CD14-positive monocyte (primary cell): ENCODE measurements around the gene LHFPL3. TPM values are rescaled to one million over a fixed set of nuclear protein-coding genes. Genes with fewer than 3 reads are reported as not detected.

ENCODE experiments used
- DNase-seq, 3 donors: peaks; one replicate each; pipeline ENCODE4 v3.0.0-alpha.2; 2011 to 2022
- H2AFZ ChIP-seq: 2 replicates; pipeline ENCODE4 v1.6.0; 2012; ENCODE audit warnings: mild to moderate bottlenecking, low read depth, low read length, inconsistent platforms; ENCODE audit not compliant: insufficient read depth, poor library complexity, severe bottlenecking
- H3K27ac ChIP-seq, 2 donors: 1 replicate in 1 of 2; 2 replicates in 1 of 2; pipeline ENCODE4 v1.5.1; 2012 to 2013; ENCODE audit warnings: low read length in 2 of 2, control low read depth in 1 of 2, inconsistent platforms in 1 of 2, low read depth in 1 of 2, mild to moderate bottlenecking in 1 of 2
- H3K27me3 ChIP-seq, 2 donors: one replicate each; pipeline versions ENCODE4 v1.6.0 to v1.6.1; 2011 to 2013; ENCODE audit warnings: low read length in 2 of 2; ENCODE audit not compliant: control insufficient read depth in 2 of 2, insufficient read depth in 2 of 2
- H3K36me3 ChIP-seq, 2 donors: replicated peaks in 1 of 2; 1 replicate in 1 of 2; 2 replicates in 1 of 2; pipeline versions ENCODE4 v1.5.1 to v1.6.1; 2012 to 2013; ENCODE audit warnings: low read length in 2 of 2, control low read depth in 1 of 2, inconsistent platforms in 1 of 2, mild to moderate bottlenecking in 1 of 2; ENCODE audit not compliant: insufficient read depth in 2 of 2, control insufficient read depth in 1 of 2
- H3K4me1 ChIP-seq, 2 donors: 1 replicate in 1 of 2; 2 replicates in 1 of 2; pipeline versions ENCODE4 v1.5.1 to v1.6.1; 2012 to 2013; ENCODE audit warnings: low read length in 2 of 2, control low read depth in 1 of 2, inconsistent platforms in 1 of 2, mild to moderate bottlenecking in 1 of 2, moderate library complexity in 1 of 2; ENCODE audit not compliant: insufficient read depth in 2 of 2, control insufficient read depth in 1 of 2
- H3K4me2 ChIP-seq: replicated peaks from 2 replicates; pipeline ENCODE3; 2012; ENCODE audit warnings: low read length, moderate library complexity, mild to moderate bottlenecking; ENCODE audit not compliant: poor library complexity, severe bottlenecking; ENCODE audit errors: extremely low read depth
- H3K4me3 ChIP-seq, 3 experiments: fragments of 200-600 bp in 1 of 3; sonication (generic) in 1 of 3; replicated peaks in 1 of 3; 1 replicate in 2 of 3; 2 replicates in 1 of 3; pipeline ENCODE4 v1.5.1; 2011 to 2013; ENCODE audit warnings: low read length in 3 of 3, mild to moderate bottlenecking in 3 of 3, control low read depth in 2 of 3, low read depth in 2 of 3, inconsistent platforms in 1 of 3, moderate library complexity in 1 of 3
- H3K79me2 ChIP-seq: 2 replicates; pipeline ENCODE4 v1.6.0; 2012; ENCODE audit warnings: mild to moderate bottlenecking, control low read depth, inconsistent platforms, low read length, moderate library complexity; ENCODE audit not compliant: insufficient read depth
- H3K9ac ChIP-seq: 2 replicates; pipeline ENCODE4 v1.6.0; 2017; ENCODE audit warnings: low read length, mild to moderate bottlenecking; ENCODE audit not compliant: insufficient read depth, poor library complexity, severe bottlenecking
- H3K9me3 ChIP-seq, 2 donors: replicated peaks in 1 of 2; 1 replicate in 1 of 2; 2 replicates in 1 of 2; pipeline versions ENCODE4 v1.5.1 to v1.6.1; 2012 to 2013; ENCODE audit warnings: low read length in 2 of 2, control low read depth in 1 of 2; ENCODE audit not compliant: control insufficient read depth in 1 of 2, insufficient read depth in 1 of 2
- H4K20me1 ChIP-seq: 2 replicates; pipeline ENCODE4 v1.6.0; 2012; ENCODE audit warnings: mild to moderate bottlenecking, low read length, control low read depth, moderate library complexity; ENCODE audit not compliant: insufficient read depth
- H3K27ac Mint-ChIP-seq, 7 donors: one replicate each; pipeline ENCODE4 v1.8.0; 2020; ENCODE audit warnings: mild to moderate bottlenecking in 7 of 7, mixed read lengths in 7 of 7, moderate library complexity in 6 of 7, inconsistent platforms in 2 of 7
- H3K27me3 Mint-ChIP-seq, 3 donors: one replicate each; pipeline ENCODE4 v1.8.0; 2021 to 2022; ENCODE audit warnings: low read depth in 3 of 3, mild to moderate bottlenecking in 3 of 3, mixed read lengths in 3 of 3, moderate library complexity in 3 of 3, inconsistent platforms in 1 of 3
- H3K36me3 Mint-ChIP-seq, 2 donors: one replicate each; pipeline ENCODE4 v1.8.0; 2020; ENCODE audit warnings: mixed read lengths in 2 of 2, inconsistent platforms in 1 of 2, mild to moderate bottlenecking in 1 of 2
- H3K4me1 Mint-ChIP-seq: one replicate; pipeline ENCODE4 v1.8.0; 2020; ENCODE audit warnings: mild to moderate bottlenecking, mixed read lengths
- H3K4me3 Mint-ChIP-seq, 2 donors: one replicate each; pipeline ENCODE4 v1.8.0; 2020; ENCODE audit warnings: mild to moderate bottlenecking in 2 of 2, mixed read lengths in 2 of 2, moderate library complexity in 1 of 2
- H3K9me3 Mint-ChIP-seq, 7 donors: one replicate each; pipeline ENCODE4 v1.8.0; 2020 to 2022; ENCODE audit warnings: mixed read lengths in 7 of 7, mild to moderate bottlenecking in 6 of 7, moderate library complexity in 6 of 7, inconsistent platforms in 2 of 7
- WGBS: methylation state at CpG from one replicate; pipeline ENCODE4 v1.1.5; 2013; ENCODE audit warnings: missing lambda C conversion rate; ENCODE audit not compliant: insufficient coverage; 5-methylcytosine and 5-hydroxymethylcytosine counted together
- intact Hi-C, 2 donors: fragments of 100-400 bp; cut with micrococcal nuclease; formaldehyde crosslinking; loops; one replicate each; pipeline versions ENCODE4 v1.15.0 to v1.15.1; 2023
- polyA plus RNA-seq, 3 donors: library from polyadenylated mRNA; depleted of rRNA in 1 of 3; unstranded in 2 of 3; stranded (reverse) in 1 of 3; fragments of 300-500 nt in 2 of 3; fragments of >200 nt in 1 of 3; fragmentation: Illumina TruSeq in 2 of 3; gene quantifications; 1 replicate in 2 of 3; 2 replicates in 1 of 3; pipeline ENCODE4 v1.2.3, GENCODE V29; 2012 to 2021
- TF ChIP-seq, protein P1 (sequence below): fragments of 200-600 bp; IDR thresholded peaks from one replicate; pipeline ENCODE4 v1.8.0; 2022; ENCODE audit warnings: antibody characterized with exemption, mild to moderate bottlenecking

The LHFPL3 gene
- polyA plus RNA-seq, 3 donors = not detected

DNA sequence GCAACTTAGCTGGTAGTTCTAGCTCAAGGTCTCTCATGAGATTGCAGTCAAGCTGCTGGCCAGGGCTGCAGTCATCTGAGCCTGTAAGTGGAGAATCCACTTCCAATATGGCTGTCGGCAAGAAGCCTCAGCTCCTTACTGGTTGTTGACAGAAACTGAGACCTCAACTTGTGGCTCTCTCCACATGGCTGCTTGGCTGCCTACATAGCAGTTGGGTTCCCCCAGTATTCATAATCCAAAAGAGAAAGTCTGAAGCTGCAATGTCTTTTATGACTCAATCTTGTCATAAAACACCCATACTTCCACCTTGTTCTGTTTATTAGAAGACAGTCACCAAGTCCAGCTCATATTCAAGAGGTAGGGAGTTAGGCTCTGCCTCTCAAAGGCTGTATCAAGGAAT, 350.7 kb downstream of the LHFPL3 start:
- TF ChIP-seq, protein P1, sequence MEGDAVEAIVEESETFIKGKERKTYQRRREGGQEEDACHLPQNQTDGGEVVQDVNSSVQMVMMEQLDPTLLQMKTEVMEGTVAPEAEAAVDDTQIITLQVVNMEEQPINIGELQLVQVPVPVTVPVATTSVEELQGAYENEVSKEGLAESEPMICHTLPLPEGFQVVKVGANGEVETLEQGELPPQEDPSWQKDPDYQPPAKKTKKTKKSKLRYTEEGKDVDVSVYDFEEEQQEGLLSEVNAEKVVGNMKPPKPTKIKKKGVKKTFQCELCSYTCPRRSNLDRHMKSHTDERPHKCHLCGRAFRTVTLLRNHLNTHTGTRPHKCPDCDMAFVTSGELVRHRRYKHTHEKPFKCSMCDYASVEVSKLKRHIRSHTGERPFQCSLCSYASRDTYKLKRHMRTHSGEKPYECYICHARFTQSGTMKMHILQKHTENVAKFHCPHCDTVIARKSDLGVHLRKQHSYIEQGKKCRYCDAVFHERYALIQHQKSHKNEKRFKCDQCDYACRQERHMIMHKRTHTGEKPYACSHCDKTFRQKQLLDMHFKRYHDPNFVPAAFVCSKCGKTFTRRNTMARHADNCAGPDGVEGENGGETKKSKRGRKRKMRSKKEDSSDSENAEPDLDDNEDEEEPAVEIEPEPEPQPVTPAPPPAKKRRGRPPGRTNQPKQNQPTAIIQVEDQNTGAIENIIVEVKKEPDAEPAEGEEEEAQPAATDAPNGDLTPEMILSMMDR = no peak
- no peak overlapping the region for H3K4me3 ChIP-seq
- H3K9ac ChIP-seq = no peak overlapping the region
- intact Hi-C loops = no loop called here
- no peaks in the 10 kb centered on the region for H3K27me3 ChIP-seq
- H3K4me1 Mint-ChIP-seq = no peaks in the 10 kb centered on the region
- no peaks in the 10 kb centered on the region for H3K36me3 Mint-ChIP-seq
- no peak overlapping the region for H3K27ac Mint-ChIP-seq
- no peaks in the 10 kb centered on the region for H4K20me1 ChIP-seq
- H3K27ac ChIP-seq = no peak overlapping the region
- H3K4me2 ChIP-seq = no peak overlapping the region
- no peak for DNase-seq
- H3K79me2 ChIP-seq = no peaks in the 10 kb centered on the region
- peaks cover 0 to 3% (median 0%) of the 10 kb centered on the region in 7 donors for H3K9me3 Mint-ChIP-seq
- no peaks in the 10 kb centered on the region for H3K36me3 ChIP-seq
- no peak overlapping the region for H3K4me3 Mint-ChIP-seq
- WGBS = 100% methylated on average over 1 of the region's 1 CpG
- H3K27me3 Mint-ChIP-seq = peaks cover 3 to 8% (median 4%) of the 10 kb centered on the region in 3 donors
- no peak overlapping the region for H2AFZ ChIP-seq
- no peaks in the 10 kb centered on the region for H3K4me1 ChIP-seq
- H3K9me3 ChIP-seq = no peaks in the 10 kb centered on the region

DNA sequence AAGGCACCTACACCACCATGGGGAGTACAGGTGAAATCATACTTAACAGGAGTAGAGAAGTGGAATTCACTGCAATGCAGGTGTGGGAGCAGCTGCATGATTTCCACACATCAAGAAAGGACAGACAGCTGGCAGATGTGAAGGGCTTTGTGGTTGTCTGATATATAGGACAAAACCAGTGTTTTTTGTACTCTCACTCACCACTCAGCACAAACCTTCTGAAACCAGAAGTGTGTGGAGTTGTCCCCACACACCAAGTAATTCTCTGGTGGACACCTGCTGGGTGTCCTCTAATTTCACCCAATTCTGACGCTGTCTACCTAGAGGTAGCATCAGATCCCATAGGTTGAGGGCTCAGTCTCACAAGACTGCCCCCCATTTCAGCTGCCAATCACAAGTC, 357.9 kb downstream of the LHFPL3 start:
- Mint-ChIP-seq H3K27ac (no peak overlapping the region), H3K36me3 (no peaks in the 10 kb centered on the region), H3K4me1 (no peaks in the 10 kb centered on the region), H3K9me3 (peaks cover 0 to 2% (median 0%) of the 10 kb centered on the region in 7 donors), H3K4me3 (no peak overlapping the region), H3K27me3 (peaks cover 1 to 3% (median 2%) of the 10 kb centered on the region in 3 donors)
- WGBS = 100% methylated on average over 1 of the region's 1 CpG
- H3K4me1 ChIP-seq = no peaks in the 10 kb centered on the region
- no peaks in the 10 kb centered on the region for H3K27me3 ChIP-seq
- H4K20me1 ChIP-seq = no peaks in the 10 kb centered on the region
- H3K9ac ChIP-seq = no peak overlapping the region
- H3K79me2 ChIP-seq = no peaks in the 10 kb centered on the region
- H3K27ac ChIP-seq = no peak overlapping the region
- no peaks in the 10 kb centered on the region for H3K36me3 ChIP-seq
- intact Hi-C loops = no loop called here
- no peak overlapping the region for H2AFZ ChIP-seq
- no peak overlapping the region for H3K4me2 ChIP-seq
- TF ChIP-seq, protein P1 = no peak
- H3K9me3 ChIP-seq = no peaks in the 10 kb centered on the region
- DNase-seq = no peak
- H3K4me3 ChIP-seq = no peak overlapping the region
